IMR-90 (cell line): ENCODE measurements around the gene TBX15.

ENCODE experiments used
- BHLHE40 ChIP-seq: fragments of 150-350 bp; IDR thresholded peaks from 2 replicates; pipeline ENCODE4 v1.6.1; 2016; ENCODE audit warnings: mild to moderate bottlenecking, low read depth, low read length
- CEBPB ChIP-seq: IDR thresholded peaks from 2 replicates; pipeline ENCODE4 v1.6.1; 2012; ENCODE audit warnings: low read depth, low read length, improper control_type of control experiment
- CTCF ChIP-seq: conservative IDR thresholded peaks from 2 replicates; pipeline ENCODE4 v1.5.1; 2012; ENCODE audit warnings: mild to moderate bottlenecking, low read depth, low read length, improper control_type of control experiment
- ELK1 ChIP-seq: fragments of 150-350 bp; IDR thresholded peaks from 2 replicates; pipeline ENCODE4 v1.6.1; 2016; ENCODE audit warnings: low read depth, mild to moderate bottlenecking, low read length, moderate library complexity, borderline replicate concordance
- FOS ChIP-seq: fragments of 150-350 bp; IDR thresholded peaks from 2 replicates; pipeline ENCODE4 v1.6.1; 2016; ENCODE audit warnings: low read depth, low read length
- MXI1 ChIP-seq: IDR thresholded peaks from 2 replicates; pipeline ENCODE4 v1.6.1; 2012; ENCODE audit warnings: low read depth, mild to moderate bottlenecking, low read length, moderate library complexity, borderline replicate concordance
- POLR2A ChIP-seq: IDR thresholded peaks from 2 replicates; pipeline ENCODE4 v1.6.1; 2012; ENCODE audit warnings: mild to moderate bottlenecking, low read depth, low read length
- RAD21 ChIP-seq: IDR thresholded peaks from 2 replicates; pipeline ENCODE4 v1.6.1; 2012; ENCODE audit warnings: low read length, improper control_type of control experiment
- RCOR1 ChIP-seq: IDR thresholded peaks from 2 replicates; pipeline ENCODE4 v1.6.1; 2012; ENCODE audit warnings: mild to moderate bottlenecking, low read length, improper control_type of control experiment; ENCODE audit not compliant: insufficient replicate concordance
- RFX5 ChIP-seq: IDR thresholded peaks from 2 replicates; pipeline ENCODE4 v1.8.0; 2012; ENCODE audit warnings: low read depth, mild to moderate bottlenecking, low read length, moderate library complexity
- USF2 ChIP-seq: fragments of 150-350 bp; IDR thresholded peaks from 2 replicates; pipeline ENCODE4 v1.6.1; 2017; ENCODE audit warnings: mild to moderate bottlenecking, antibody characterized with exemption, low read length, low read depth

GRCh38 chr1:118931876-118932275 is 56.3 kb downstream of the TBX15 start:
- no peak for TF ChIP-seq CTCF
- no peak for TF ChIP-seq POLR2A
- no peak for TF ChIP-seq USF2
- no peak for TF ChIP-seq MXI1
- TF ChIP-seq RAD21: no peak
- no peak for TF ChIP-seq RFX5
- TF ChIP-seq RCOR1: no peak
- no peak for TF ChIP-seq ELK1
- TF ChIP-seq CEBPB: no peak
- TF ChIP-seq BHLHE40: no peak
- no peak for TF ChIP-seq FOS
